Keratinocyte (primary cell): ENCODE measurements around the gene CFAP299. TPM values are rescaled to one million over a fixed set of nuclear protein-coding genes. Genes with fewer than 3 reads are reported as not detected.

Experiments
- DNase-seq: peaks from one replicate; pipeline ENCODE4 v3.0.0-alpha.2; 2011; ENCODE audit warnings: low read depth, missing footprints, low spot score
- FAIRE-seq: peaks from 2 replicates; lab custom pipeline; 2011; peaks lifted over from hg19 to GRCh38; lab: Jason Lieb, UNC
- H2AFZ ChIP-seq: 2 replicates; pipeline ENCODE4 v1.6.0; 2012; ENCODE audit warnings: low read length, control low read depth, inconsistent platforms; ENCODE audit not compliant: control insufficient read depth
- H3K27ac ChIP-seq: 2 replicates; pipeline ENCODE4 v1.5.1; 2011; ENCODE audit warnings: low read length; ENCODE audit not compliant: control insufficient read depth, insufficient read depth
- H3K27me3 ChIP-seq: 3 replicates; pipeline ENCODE4 v1.6.0; 2011; ENCODE audit warnings: low read length; ENCODE audit not compliant: control insufficient read depth, insufficient read depth; ENCODE audit errors: extremely low read depth
- H3K36me3 ChIP-seq, 2 experiments: 2 replicates in 1 of 2; 3 replicates in 1 of 2; pipeline ENCODE4 v1.5.1; 2011; ENCODE audit warnings: low read length in 2 of 2, mild to moderate bottlenecking in 1 of 2; ENCODE audit not compliant: control insufficient read depth in 2 of 2, insufficient read depth in 2 of 2; ENCODE audit errors: extremely low read depth in 1 of 2
- H3K4me1 ChIP-seq: 3 replicates; pipeline ENCODE4 v1.5.1; 2011; ENCODE audit warnings: low read length; ENCODE audit not compliant: control insufficient read depth, insufficient read depth; ENCODE audit errors: extremely low read depth
- H3K4me2 ChIP-seq: 3 replicates; pipeline ENCODE4 v1.6.0; 2011; ENCODE audit warnings: low read depth, low read length; ENCODE audit not compliant: control insufficient read depth, insufficient read depth; ENCODE audit errors: extremely low read depth
- H3K4me3 ChIP-seq, 3 experiments: fragments of 200-600 bp in 1 of 3; sonication (generic) in 1 of 3; 2 replicates in 2 of 3; 3 replicates in 1 of 3; pipeline ENCODE4 v1.5.1; 2011 to 2016; ENCODE audit warnings: low read length in 3 of 3, mild to moderate bottlenecking in 3 of 3, control low read depth in 2 of 3, inconsistent platforms in 1 of 3, low read depth in 1 of 3, mixed read lengths in 1 of 3, mixed run types in 1 of 3, moderate library complexity in 1 of 3; ENCODE audit not compliant: control insufficient read depth in 2 of 3, insufficient read depth in 2 of 3; ENCODE audit errors: extremely low read depth in 1 of 3
- H3K79me2 ChIP-seq: 2 replicates; pipeline ENCODE4 v1.6.0; 2012; ENCODE audit warnings: low read length; ENCODE audit not compliant: control insufficient read depth, insufficient read depth
- H3K9ac ChIP-seq: 3 replicates; pipeline ENCODE4 v1.6.0; 2011; ENCODE audit warnings: low read length; ENCODE audit not compliant: control insufficient read depth, insufficient read depth; ENCODE audit errors: extremely low read depth
- H3K9me1 ChIP-seq: 3 replicates; pipeline ENCODE4 v1.6.0; 2011; ENCODE audit warnings: low read length; ENCODE audit not compliant: control insufficient read depth, insufficient read depth; ENCODE audit errors: extremely low read depth
- H3K9me3 ChIP-seq: 2 replicates; pipeline ENCODE4 v1.5.1; 2012; ENCODE audit warnings: low read depth, low read length; ENCODE audit not compliant: control insufficient read depth
- H4K20me1 ChIP-seq: 3 replicates; pipeline ENCODE4 v1.6.0; 2011; ENCODE audit warnings: low read length; ENCODE audit not compliant: control insufficient read depth, insufficient read depth; ENCODE audit errors: extremely low read depth
- CTCF ChIP-seq, 3 experiments: IDR thresholded peaks in 1 of 3; conservative IDR thresholded peaks in 1 of 3; optimal IDR thresholded peaks in 1 of 3; 2 replicates in 2 of 3; 3 replicates in 1 of 3; pipeline versions ENCODE3 to v1.5.1; 2011; ENCODE audit warnings: low read length in 3 of 3, mild to moderate bottlenecking in 3 of 3, moderate library complexity in 2 of 3, control low read depth in 1 of 3, inconsistent platforms in 1 of 3; ENCODE audit not compliant: insufficient read depth in 2 of 3; ENCODE audit errors: extremely low read depth in 1 of 3
- EZH2 ChIP-seq: IDR thresholded peaks from one replicate; pipeline ENCODE4 v1.6.1; 2012; ENCODE audit warnings: inconsistent platforms, mild to moderate bottlenecking, low read length, moderate library complexity
- dilution Hi-C: fragments of 300-500 bp; cut with MboI; formaldehyde crosslinking; loops from one replicate; pipeline ENCODE4 v1.7.0; 2020; ENCODE audit warnings: low sequenced_read_pairs; ENCODE audit not compliant: extremely low pct_ligation_motif_present
- polyA plus RNA-seq, 5 experiments: library from polyadenylated mRNA; depleted of rRNA in 3 of 5; stranded (reverse) in 3 of 5; stranded (forward) in 1 of 5; unstranded in 1 of 5; fragments of >200 nt; gene quantifications; 1 replicate in 1 of 5; 2 replicates in 3 of 5; 3 replicates in 1 of 5; pipeline versions ENCODE4 v1.2.1 to v1.2.3, GENCODE V29; 2011 to 2012; ENCODE audit warnings: missing spikeins in 2 of 5, low read depth in 1 of 5, low replicate concordance in 1 of 5

CFAP299 gene
- polyA plus RNA-seq, 1 donor (not counting 4 experiments of a cell fraction or from before 2014, with no cell fraction given) = 0.14 TPM

GRCh38 chr4:80876810-80877209 is 541.3 kb downstream of the CFAP299 start:
- no peak overlapping the region for H3K4me3 ChIP-seq

GRCh38 chr4:80878218-80878617 is 542.7 kb downstream of the CFAP299 start:
- no peaks in the 10 kb centered on the region for H3K79me2 ChIP-seq
- no peaks in the 10 kb centered on the region for H3K9me3 ChIP-seq
- FAIRE-seq (no peak), DNase-seq (no peak)
- no peak for TF ChIP-seq CTCF (optimal IDR thresholded peaks at IDR 0.05 in 1 of 3, IDR thresholded peaks at IDR 0.05 in 1 of 3, conservative IDR thresholded peaks at IDR 0.05 in 1 of 3; ENCODE audit: extremely low read depth in 1 of 3, insufficient read depth in 2 of 3, low read length in 3 of 3)
- no peak for TF ChIP-seq EZH2
- H2AFZ ChIP-seq = no peak overlapping the region
- H3K9ac ChIP-seq = no peak overlapping the region
- H3K4me1 ChIP-seq = no peaks in the 10 kb centered on the region
- H3K4me3 ChIP-seq = no peak overlapping the region
- no peaks in the 10 kb centered on the region for H3K9me1 ChIP-seq
- dilution Hi-C loops = no loop called here
- H4K20me1 ChIP-seq = no peaks in the 10 kb centered on the region
- no peak overlapping the region for H3K4me2 ChIP-seq
- H3K27me3 ChIP-seq = no peaks in the 10 kb centered on the region
- no peak overlapping the region for H3K27ac ChIP-seq
- H3K36me3 ChIP-seq = no peaks in the 10 kb centered on the region

More at GRCh38 chr4:80876810-80877209, 541.3 kb downstream of the CFAP299 start:
- DNase-seq = no peak
- Histone ChIP-seq H4K20me1 (no peaks in the 10 kb centered on the region), H2AFZ (no peak overlapping the region), H3K9me3 (no peaks in the 10 kb centered on the region), H3K27me3 (no peaks in the 10 kb centered on the region), H3K27ac (no peak overlapping the region), H3K9ac (no peak overlapping the region), H3K36me3 (no peaks in the 10 kb centered on the region), H3K9me1 (no peaks in the 10 kb centered on the region), H3K4me2 (no peak overlapping the region), H3K79me2 (no peaks in the 10 kb centered on the region), H3K4me1 (no peaks in the 10 kb centered on the region)
- dilution Hi-C loops = no loop called here
- no peak for TF ChIP-seq EZH2
- TF ChIP-seq CTCF (optimal IDR thresholded peaks at IDR 0.05 in 1 of 3, IDR thresholded peaks at IDR 0.05 in 1 of 3, conservative IDR thresholded peaks at IDR 0.05 in 1 of 3; ENCODE audit: extremely low read depth in 1 of 3, insufficient read depth in 2 of 3, low read length in 3 of 3) = no peak
- no peak for FAIRE-seq
